ENCODE data around the gene FARP1. TPM values are rescaled to one million over a fixed set of nuclear protein-coding genes. Genes with fewer than 3 reads are reported as not detected.
"Not testable (repeated sequence)": the region's sequence is repeated elsewhere in the genome, so short reads cannot be mapped to it uniquely, and the experiment has no call there.

FARP1 gene
- polyA plus RNA-seq, 4 donors, result 222 to 270 (median 241) TPM

DNA sequence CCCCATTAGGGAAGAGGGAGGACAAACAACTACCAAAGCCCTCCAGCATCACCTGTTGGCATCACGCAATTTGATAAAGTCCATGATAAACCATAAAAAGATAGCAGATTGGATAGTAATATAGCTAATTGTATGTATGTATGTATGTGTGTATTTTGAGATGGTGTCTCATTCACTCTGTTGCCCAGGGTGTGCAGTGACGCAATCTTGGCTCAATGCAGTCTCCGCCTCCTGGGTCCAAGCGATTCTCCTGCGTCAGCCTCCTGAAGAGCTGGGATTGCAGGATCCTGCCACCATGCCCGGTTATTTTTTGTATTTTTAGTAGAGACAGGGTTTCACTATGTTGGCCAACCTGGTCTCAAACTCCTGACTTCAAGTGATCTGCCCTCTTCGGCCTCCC lies 108.8 kb downstream of the FARP1 start:
- no peak for DNase-seq (ENCODE audit: low read depth in 4 of 4, low spot score in 2 of 4)

- no peak for DNase-seq (ENCODE audit: low read depth in 4 of 4, low spot score in 2 of 4)
Measured at GRCh38 chr13:98252931-98253470, 110.1 kb downstream of the FARP1 start.

DNA sequence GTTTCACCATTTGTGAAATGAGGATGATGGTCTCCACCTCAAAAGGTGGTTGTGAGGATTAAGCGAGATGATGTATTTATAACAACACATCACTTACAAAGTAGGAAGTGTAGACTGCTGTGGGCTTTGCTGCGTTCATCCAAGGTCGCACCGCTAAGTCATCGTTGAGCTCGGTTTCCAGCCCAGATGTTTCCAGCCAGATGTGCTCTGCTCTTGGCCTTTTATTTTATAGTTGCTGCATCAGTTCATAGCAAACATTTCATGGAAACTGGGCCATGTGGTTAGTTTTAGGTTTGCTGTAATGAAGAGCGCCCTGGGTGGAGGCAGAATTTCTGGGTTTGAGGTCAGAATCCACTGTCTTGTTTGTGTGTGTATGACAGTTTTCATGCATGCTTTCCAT lies 110.6 kb downstream of the FARP1 start:
- DNase-seq (ENCODE audit: low read depth in 4 of 4, low spot score in 2 of 4), result no peak

DNA sequence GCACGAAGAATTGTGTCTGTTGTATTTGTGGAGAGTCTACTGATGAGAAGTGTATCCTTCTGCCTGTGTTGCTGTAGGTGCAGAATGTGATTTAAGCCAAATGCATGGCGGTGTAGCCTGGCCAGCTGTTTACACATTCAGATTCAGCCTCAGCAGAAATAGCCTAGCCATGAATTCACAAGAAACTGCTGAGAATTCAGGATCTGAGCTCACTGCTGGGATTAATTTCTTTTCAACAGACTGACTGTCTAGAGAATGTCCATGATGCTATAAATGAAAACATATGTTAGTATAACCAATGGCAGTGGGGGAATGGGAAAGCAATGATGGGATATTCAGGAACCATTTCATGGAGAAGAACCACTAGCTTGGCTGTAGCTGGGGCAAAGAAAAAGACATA lies 111.6 kb downstream of the FARP1 start:
- DNase-seq (ENCODE audit: low read depth in 4 of 4, low spot score in 2 of 4), result no peak

DNA sequence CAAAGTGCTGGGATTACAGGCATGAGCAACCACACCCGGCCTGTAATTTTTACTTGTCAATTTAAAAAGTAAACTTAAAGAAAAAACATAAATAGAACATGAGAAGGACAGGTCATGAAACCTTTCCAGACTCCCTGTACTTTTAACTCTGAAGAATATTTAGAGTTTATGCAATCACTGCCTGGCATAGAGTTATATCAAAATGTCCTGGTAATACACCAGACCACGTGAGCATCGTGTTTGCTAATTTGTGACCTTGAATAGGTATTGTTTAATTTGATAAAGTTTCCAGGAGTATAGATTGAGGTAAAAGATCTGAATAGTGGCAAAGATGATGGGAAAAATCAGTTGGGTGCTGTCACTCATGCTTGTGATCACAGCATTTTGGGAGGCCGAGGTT lies 115.3 kb downstream of the FARP1 start:
- DNase-seq (ENCODE audit: low read depth in 4 of 4, low spot score in 2 of 4), result no peak

- DNase-seq (ENCODE audit: low read depth in 4 of 4, low spot score in 2 of 4), result no peak
Measured at GRCh38 chr13:98260357-98261164, 117.7 kb downstream of the FARP1 start.

DNA sequence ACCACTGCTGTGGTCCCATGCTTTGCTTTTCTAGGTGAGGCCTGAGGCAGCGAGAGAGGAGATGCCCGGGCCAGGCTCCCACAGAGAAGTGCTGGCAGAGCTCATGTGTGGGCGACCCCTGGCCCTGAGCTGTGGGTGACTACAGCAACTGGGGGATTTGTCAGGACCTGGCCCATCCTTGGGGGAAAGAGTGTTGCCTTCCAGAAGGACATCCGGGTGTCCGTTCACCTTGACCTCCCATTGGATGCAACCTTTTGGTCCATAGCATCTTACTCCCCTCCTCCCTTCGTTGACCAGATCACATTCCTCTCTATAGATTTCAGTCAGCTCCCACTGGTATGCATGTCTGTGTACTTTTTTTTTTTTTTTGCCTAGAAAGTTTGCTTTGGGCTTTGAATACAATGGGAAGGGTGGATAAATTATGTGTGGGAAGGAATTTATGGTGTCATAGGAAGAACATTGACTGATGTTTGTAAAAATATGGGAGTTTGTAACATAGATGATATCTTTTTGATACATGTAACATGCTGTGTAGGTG lies 118.3 kb downstream of the FARP1 start:
- no peak for DNase-seq (ENCODE audit: low read depth in 4 of 4, low spot score in 2 of 4)

DNA sequence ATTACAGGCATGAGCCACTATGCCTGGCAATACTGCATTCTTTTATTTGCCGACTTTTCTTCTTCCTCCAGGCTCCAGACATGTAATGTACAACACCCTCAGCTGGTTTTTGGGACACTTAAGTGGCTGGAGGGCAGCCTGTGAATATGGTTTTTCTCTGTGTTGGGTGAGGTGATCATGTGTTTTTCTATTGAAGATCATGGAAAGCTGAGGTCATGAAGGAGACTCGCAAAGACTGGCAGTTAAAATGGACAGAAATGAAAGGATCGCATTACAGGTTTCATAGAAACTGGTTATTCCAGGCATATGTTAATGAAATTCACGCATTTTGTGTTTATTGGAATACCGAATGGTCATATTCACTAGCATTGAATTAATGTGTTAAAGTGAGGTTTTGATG lies 119.4 kb downstream of the FARP1 start:
- no peak for DNase-seq (ENCODE audit: low read depth in 4 of 4, low spot score in 2 of 4)

DNA sequence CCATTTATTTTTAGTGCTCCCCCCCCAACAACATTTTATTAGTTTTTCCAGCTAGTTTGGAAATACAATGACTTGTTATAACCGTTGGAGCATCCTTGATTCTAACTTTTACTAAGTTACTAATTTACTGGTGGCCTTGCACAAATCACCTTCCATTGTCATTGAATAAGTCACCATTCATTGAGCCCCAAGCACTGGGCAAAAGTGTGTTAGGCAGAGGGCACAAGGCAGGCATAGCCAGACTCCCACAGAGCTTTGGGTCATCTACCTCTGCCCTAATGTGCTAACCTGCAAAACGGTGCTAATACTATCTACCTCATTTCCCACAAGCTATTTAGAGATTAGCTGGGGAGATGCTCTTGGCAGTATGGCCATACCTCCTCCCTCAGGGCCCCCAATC lies 120.9 kb downstream of the FARP1 start:
- DNase-seq (ENCODE audit: low read depth in 4 of 4, low spot score in 2 of 4), result no peak

GRCh38 chr13:98264877-98265276 lies 122.0 kb downstream of the FARP1 start:
- no peak for DNase-seq (ENCODE audit: low read depth in 4 of 4, low spot score in 2 of 4)

- DNase-seq (ENCODE audit: low read depth in 4 of 4, low spot score in 2 of 4), result no peak
Measured at GRCh38 chr13:98265692-98266551, 123.0 kb downstream of the FARP1 start.

DNA sequence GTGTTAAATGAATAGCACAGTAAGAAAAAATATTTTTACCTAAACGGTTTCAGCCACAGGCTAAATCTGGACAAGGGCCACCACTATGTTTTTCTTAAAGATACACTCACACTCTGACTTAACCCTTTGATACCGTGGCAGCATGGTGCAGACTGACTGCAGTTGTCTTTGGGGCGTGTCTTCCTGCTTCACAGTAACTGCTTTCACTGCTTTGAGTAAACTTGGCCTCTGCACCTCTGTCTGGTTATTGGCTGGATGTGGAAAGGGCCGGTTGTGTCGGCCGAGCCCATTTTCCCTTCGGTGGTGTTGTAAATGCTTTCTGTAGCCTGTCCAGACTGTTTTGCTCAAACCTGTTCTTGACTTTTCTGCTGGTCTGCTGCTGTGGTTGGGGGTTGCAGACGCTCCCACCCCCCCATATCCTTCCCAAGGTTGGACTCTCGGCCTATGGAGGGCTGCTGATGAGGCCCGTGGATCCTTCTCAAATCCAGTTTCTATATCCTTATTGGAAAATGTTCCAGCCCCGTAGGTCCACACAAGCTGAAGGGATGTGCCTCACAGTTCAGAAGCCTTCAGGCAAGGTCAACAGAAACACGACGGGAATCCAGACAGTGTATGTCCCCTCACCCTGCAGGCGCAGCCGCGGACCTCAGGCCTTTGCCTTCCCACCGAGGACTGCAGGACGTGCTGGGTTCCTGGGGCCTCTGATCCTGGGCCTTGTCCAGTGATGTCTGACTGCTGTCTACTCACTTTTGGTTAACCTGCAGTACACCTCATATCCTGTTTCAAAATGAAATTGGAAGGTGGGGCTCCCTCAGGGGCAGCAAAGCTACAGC lies 124.4 kb downstream of the FARP1 start:
- DNase-seq (ENCODE audit: low read depth in 4 of 4, low spot score in 2 of 4), result no peak

DNA sequence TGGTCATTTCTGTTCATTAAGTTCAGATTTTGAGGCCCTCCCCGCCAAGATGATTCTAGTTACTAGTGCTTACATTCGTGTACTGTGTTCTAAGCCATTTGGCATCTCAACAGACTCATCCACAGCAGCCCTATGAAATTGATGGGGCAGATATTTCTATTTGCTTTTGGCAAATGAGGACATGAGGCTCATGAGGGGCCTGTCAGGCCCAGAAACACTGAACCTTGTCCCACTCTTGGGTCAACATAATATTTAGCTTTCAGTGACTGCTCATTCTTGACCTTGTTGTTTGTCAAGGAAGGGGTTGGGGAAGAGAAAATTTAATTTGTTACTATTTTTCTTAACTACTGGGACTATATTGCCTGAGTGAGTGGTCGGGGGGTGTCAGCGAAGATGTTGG lies 126.5 kb downstream of the FARP1 start:
- DNase-seq (ENCODE audit: low read depth in 4 of 4, low spot score in 2 of 4), result no peak

DNA sequence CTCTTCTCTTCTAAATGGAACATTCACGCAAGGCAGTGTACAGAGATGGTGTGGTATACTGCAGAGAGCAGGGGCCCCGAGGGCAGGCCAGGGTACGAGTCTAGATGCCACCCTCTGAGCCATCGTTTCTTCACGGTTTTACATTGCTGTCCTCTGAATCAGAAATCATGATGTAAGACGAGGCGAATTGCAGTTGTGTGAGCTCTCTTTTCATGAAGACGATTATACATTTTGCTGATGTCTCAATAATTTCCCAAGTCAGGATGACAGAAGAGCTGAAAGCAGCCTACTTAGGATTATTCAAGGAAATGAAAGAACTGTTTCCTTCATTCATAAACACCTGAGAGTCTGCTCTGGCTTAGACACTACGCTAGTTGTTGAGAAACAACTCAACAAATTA lies 127.9 kb downstream of the FARP1 start:
- no peak for DNase-seq (ENCODE audit: low read depth in 4 of 4, low spot score in 2 of 4)

DNA sequence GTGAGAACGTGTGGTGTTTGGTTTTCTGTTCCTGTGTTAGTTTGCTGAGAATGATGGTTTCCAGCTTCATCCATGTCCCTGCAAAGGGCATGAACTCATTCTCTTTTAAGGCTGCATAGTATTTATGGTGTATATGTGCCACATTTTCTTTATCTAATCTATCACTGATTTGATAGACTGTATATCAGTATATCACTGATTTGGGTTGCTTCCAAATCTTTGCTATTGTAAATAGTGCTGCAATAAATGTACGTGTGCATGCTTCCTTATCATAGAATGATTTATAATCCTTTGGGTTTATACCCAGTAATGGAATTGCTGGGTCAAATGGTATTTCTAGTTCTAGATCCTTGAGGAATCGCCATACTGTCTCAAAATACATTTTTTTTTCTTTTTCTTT lies 128.8 kb downstream of the FARP1 start:
- not testable (repeated sequence) for DNase-seq (ENCODE audit: low read depth in 4 of 4, low spot score in 2 of 4)

GRCh38 chr13:98272549-98272948 lies 129.7 kb downstream of the FARP1 start:
- DNase-seq (ENCODE audit: low read depth in 4 of 4, low spot score in 2 of 4), result no peak

- no peak for DNase-seq (ENCODE audit: low read depth in 4 of 4, low spot score in 2 of 4)
Measured at GRCh38 chr13:98273067-98273823, 130.4 kb downstream of the FARP1 start.

GRCh38 chr13:98273824-98274742 lies 131.2 kb downstream of the FARP1 start:
- no peak for DNase-seq (ENCODE audit: low read depth in 4 of 4, low spot score in 2 of 4)
